ENCODE results near the gene FBXO21.

The FBXO21 gene

GRCh38 chr12:117166107-117166506 is 24.2 kb downstream of the FBXO21 start:
- peaks cover 35% of the 10 kb centered on the region for H3K36me3 ChIP-seq (ENCODE audit: insufficient read depth, low read length)
- no peaks in the 10 kb centered on the region for H3K9me3 ChIP-seq (ENCODE audit: control insufficient read depth, insufficient read depth, low read length)
- no peaks in the 10 kb centered on the region for H3K4me1 ChIP-seq (ENCODE audit: insufficient read depth, low read length)
- H3K9ac ChIP-seq (ENCODE audit: low read depth, low read length) = no peak overlapping the region

- Histone ChIP-seq H3K4me1 (ENCODE audit: insufficient read depth, low read length) (no peaks in the 10 kb centered on the region), H3K9me3 (ENCODE audit: control insufficient read depth, insufficient read depth, low read length) (no peaks in the 10 kb centered on the region), H3K9ac (ENCODE audit: low read depth, low read length) (no peak overlapping the region), H3K36me3 (ENCODE audit: insufficient read depth, low read length) (peaks cover 32% of the 10 kb centered on the region)
Measured at GRCh38 chr12:117165342-117165741, 24.9 kb downstream of the FBXO21 start.

- Histone ChIP-seq H3K4me1 (ENCODE audit: insufficient read depth, low read length) (no peaks in the 10 kb centered on the region), H3K36me3 (ENCODE audit: insufficient read depth, low read length) (peaks cover 29% of the 10 kb centered on the region), H3K9me3 (ENCODE audit: control insufficient read depth, insufficient read depth, low read length) (no peaks in the 10 kb centered on the region), H3K9ac (ENCODE audit: low read depth, low read length) (no peak overlapping the region)
Measured at GRCh38 chr12:117162633-117163032, 27.6 kb downstream of the FBXO21 start.

- Histone ChIP-seq H3K9ac (ENCODE audit: low read depth, low read length) (no peak overlapping the region), H3K9me3 (ENCODE audit: control insufficient read depth, insufficient read depth, low read length) (no peaks in the 10 kb centered on the region), H3K36me3 (ENCODE audit: insufficient read depth, low read length) (peaks cover 26% of the 10 kb centered on the region), H3K4me1 (ENCODE audit: insufficient read depth, low read length) (no peaks in the 10 kb centered on the region)
Measured at GRCh38 chr12:117162167-117162539, 28.1 kb downstream of the FBXO21 start.

- Histone ChIP-seq H3K36me3 (ENCODE audit: insufficient read depth, low read length) (peaks cover 21% of the 10 kb centered on the region), H3K9ac (ENCODE audit: low read depth, low read length) (no peak overlapping the region), H3K4me1 (ENCODE audit: insufficient read depth, low read length) (no peaks in the 10 kb centered on the region)
Measured at GRCh38 chr12:117161460-117162166, 28.7 kb downstream of the FBXO21 start.

GRCh38 chr12:117159674-117160073 is 30.6 kb downstream of the FBXO21 start:
- no peaks in the 10 kb centered on the region; the same call in 1 of the 2 replicates for H3K4me1 ChIP-seq (ENCODE audit: insufficient read depth, low read length)
- H3K9me3 ChIP-seq (ENCODE audit: control insufficient read depth, insufficient read depth, low read length) = no peaks in the 10 kb centered on the region
- no peak overlapping the region for H3K9ac ChIP-seq (ENCODE audit: low read depth, low read length)
- H3K36me3 ChIP-seq (ENCODE audit: insufficient read depth, low read length) = peaks cover 6% of the 10 kb centered on the region

More at GRCh38 chr12:117161460-117162166, 28.7 kb downstream of the FBXO21 start:
- H3K9me3 ChIP-seq (ENCODE audit: control insufficient read depth, insufficient read depth, low read length) = no peaks in the 10 kb centered on the region

- no peaks in the 10 kb centered on the region; the same call in 1 of the 2 replicates for H3K9me3 ChIP-seq (ENCODE audit: control insufficient read depth, insufficient read depth, low read length)
- no peaks in the 10 kb centered on the region; the same call in 1 of the 2 replicates for H3K4me1 ChIP-seq (ENCODE audit: insufficient read depth, low read length)
- peaks cover 7% of the 10 kb centered on the region for H3K36me3 ChIP-seq (ENCODE audit: insufficient read depth, low read length)
- no peak overlapping the region for H3K9ac ChIP-seq (ENCODE audit: low read depth, low read length)
Measured at GRCh38 chr12:117158911-117159553, 31.2 kb downstream of the FBXO21 start.

- no peaks in the 10 kb centered on the region; the same call in 1 of the 2 replicates for H3K9me3 ChIP-seq (ENCODE audit: control insufficient read depth, insufficient read depth, low read length)
- no peaks in the 10 kb centered on the region; the same call in 1 of the 2 replicates for H3K4me1 ChIP-seq (ENCODE audit: insufficient read depth, low read length)
- no peak overlapping the region for H3K9ac ChIP-seq (ENCODE audit: low read depth, low read length)
- H3K36me3 ChIP-seq (ENCODE audit: insufficient read depth, low read length) = peaks cover 7% of the 10 kb centered on the region
Measured at GRCh38 chr12:117158096-117158495, 32.2 kb downstream of the FBXO21 start.

- Histone ChIP-seq H3K36me3 (ENCODE audit: insufficient read depth, low read length) (peaks cover 7% of the 10 kb centered on the region), H3K4me1 (ENCODE audit: insufficient read depth, low read length) (peaks cover 6% of the 10 kb centered on the region), H3K9me3 (ENCODE audit: control insufficient read depth, insufficient read depth, low read length) (no peaks in the 10 kb centered on the region; the same call in 1 of the 2 replicates), H3K9ac (ENCODE audit: low read depth, low read length) (peak overlapping the region; percentile 7; the same call in 1 of the 2 replicates)
Measured at GRCh38 chr12:117155278-117156060, 34.8 kb downstream of the FBXO21 start.

- H3K4me1 ChIP-seq (ENCODE audit: insufficient read depth, low read length) = peaks cover 6% of the 10 kb centered on the region
- H3K9ac ChIP-seq (ENCODE audit: low read depth, low read length) = no peak overlapping the region
- H3K9me3 ChIP-seq (ENCODE audit: control insufficient read depth, insufficient read depth, low read length) = no peaks in the 10 kb centered on the region; the same call in 1 of the 2 replicates
- H3K36me3 ChIP-seq (ENCODE audit: insufficient read depth, low read length) = peaks cover 3% of the 10 kb centered on the region
Measured at GRCh38 chr12:117152793-117153775, 37.2 kb downstream of the FBXO21 start.

GRCh38 chr12:117151403-117152031 is 38.8 kb downstream of the FBXO21 start:
- no peaks in the 10 kb centered on the region; the same call in 1 of the 2 replicates for H3K9me3 ChIP-seq (ENCODE audit: control insufficient read depth, insufficient read depth, low read length)
- peaks cover 3% of the 10 kb centered on the region for H3K36me3 ChIP-seq (ENCODE audit: insufficient read depth, low read length)
- peaks cover 6% of the 10 kb centered on the region for H3K4me1 ChIP-seq (ENCODE audit: insufficient read depth, low read length)
- no peak overlapping the region for H3K9ac ChIP-seq (ENCODE audit: low read depth, low read length)

GRCh38 chr12:117149431-117149830 is 40.8 kb downstream of the FBXO21 start:
- H3K4me1 ChIP-seq (ENCODE audit: insufficient read depth, low read length) = peaks cover 6% of the 10 kb centered on the region
- H3K36me3 ChIP-seq (ENCODE audit: insufficient read depth, low read length) = no peaks in the 10 kb centered on the region; the same call in 1 of the 2 replicates

GRCh38 chr12:117148642-117149041 is 41.6 kb downstream of the FBXO21 start:
- Histone ChIP-seq H3K36me3 (ENCODE audit: insufficient read depth, low read length) (no peaks in the 10 kb centered on the region; the same call in 1 of the 2 replicates), H3K4me1 (ENCODE audit: insufficient read depth, low read length) (peaks cover 6% of the 10 kb centered on the region), H3K9ac (ENCODE audit: low read depth, low read length) (no peak overlapping the region), H3K9me3 (ENCODE audit: control insufficient read depth, insufficient read depth, low read length) (no peaks in the 10 kb centered on the region)

More at GRCh38 chr12:117149431-117149830, 40.8 kb downstream of the FBXO21 start:
- Histone ChIP-seq H3K9me3 (ENCODE audit: control insufficient read depth, insufficient read depth, low read length) (no peaks in the 10 kb centered on the region; the same call in 1 of the 2 replicates), H3K9ac (ENCODE audit: low read depth, low read length) (no peak overlapping the region)
